NCI-H526 treated with DMSO at 0.1 percent for 48 hours (cell line): Measurements from ENCODE around the gene TAF6.
"Not testable (repeated sequence)": the region's sequence is repeated elsewhere in the genome, so short reads cannot be mapped to it uniquely, and the experiment has no call there.

Source experiments
- DNase-seq: peaks from one replicate; lab custom pipeline; 2025; lab: John Stamatoyannopoulos, UW

The TAF6 gene

GRCh38 chr7:100152404-100152803 is 33.2 kb upstream of the TAF6 start:
- no peak for DNase-seq

- peak; percentile 99 for DNase-seq
Measured at GRCh38 chr7:100148559-100149328, 29.6 kb upstream of the TAF6 start, which contains the start of gene LAMTOR4. LAMTOR4 (plus strand) TSS chr7:100148918; CDS start chr7:100148973, 55 bp downstream.

GRCh38 chr7:100148225-100148558 is 29.0 kb upstream of the TAF6 start:
- no peak for DNase-seq

- no peak for DNase-seq
Measured at GRCh38 chr7:100147278-100147677, 28.1 kb upstream of the TAF6 start.

- DNase-seq, result not testable (repeated sequence)
Measured at GRCh38 chr7:100146350-100146749, 27.2 kb upstream of the TAF6 start.

- DNase-seq, result no peak
Measured at GRCh38 chr7:100142461-100142860, 23.3 kb upstream of the TAF6 start.

- no peak for DNase-seq
Measured at GRCh38 chr7:100141555-100141949, 22.4 kb upstream of the TAF6 start.

- DNase-seq, result no peak
Measured at GRCh38 chr7:100137851-100138760, 18.9 kb upstream of the TAF6 start.

GRCh38 chr7:100132697-100133151 is 13.6 kb upstream of the TAF6 start:
- peak; percentile 66 for DNase-seq

GRCh38 chr7:100132126-100132525 is 13.0 kb upstream of the TAF6 start:
- no peak for DNase-seq

GRCh38 chr7:100130608-100131453 is 11.7 kb upstream of the TAF6 start:
- DNase-seq, result peak; percentile 66

GRCh38 chr7:100130220-100130607 is 11.1 kb upstream of the TAF6 start:
- DNase-seq, result not testable (repeated sequence)

GRCh38 chr7:100128637-100128963 is 9.4 kb upstream of the TAF6 start:
- DNase-seq, result no peak

GRCh38 chr7:100127866-100128636 is 8.9 kb upstream of the TAF6 start:
- no peak for DNase-seq

GRCh38 chr7:100126931-100127865 is 8.0 kb upstream of the TAF6 start, which contains the start of gene MBLAC1:
MBLAC1 (plus strand) TSS chr7:100126967; CDS start chr7:100127396, 429 bp downstream.
- DNase-seq, result peak; percentile 87

GRCh38 chr7:100126239-100126930 is 7.2 kb upstream of the TAF6 start:
- no peak for DNase-seq

- no peak for DNase-seq
Measured at GRCh38 chr7:100124301-100125230, 5.4 kb upstream of the TAF6 start.

- no peak for DNase-seq
Measured at GRCh38 chr7:100122568-100122967, 3.4 kb upstream of the TAF6 start.
